ENCODE measurements around the gene ARID1B.

DNA sequence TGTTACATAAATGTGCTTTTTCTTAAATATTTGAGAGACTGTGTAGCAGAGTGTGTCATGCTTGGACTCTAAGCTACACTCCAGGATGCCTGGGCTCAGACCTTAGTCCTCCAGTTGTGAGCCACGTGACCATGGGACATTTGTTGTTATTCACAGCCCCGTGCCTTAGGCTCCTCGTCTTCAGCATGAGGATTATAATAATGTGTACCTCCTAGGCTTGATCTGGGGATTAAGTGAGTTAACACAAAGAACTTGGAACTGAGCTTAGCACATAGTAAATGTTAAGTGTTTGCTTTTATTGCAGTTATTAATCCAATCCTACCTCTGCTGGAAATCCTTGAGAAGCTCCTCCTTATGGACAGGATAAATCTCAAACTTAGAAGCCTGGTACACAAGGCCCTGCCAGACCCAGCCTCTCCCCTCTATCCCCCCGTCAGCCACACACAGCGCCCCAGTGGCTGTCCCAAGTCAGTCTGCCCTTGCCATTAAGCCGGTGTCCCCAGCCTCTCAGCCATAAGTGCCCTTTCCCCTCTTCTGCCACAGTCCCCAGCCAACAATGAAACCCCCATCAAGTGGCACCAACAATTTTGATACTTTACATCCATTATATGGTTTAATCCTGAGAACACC, 368.6 kb downstream of the ARID1B start:
- TF ChIP-seq POLR2AphosphoS5 (IDR thresholded peaks at IDR 0.05; ENCODE audit: low read depth, low read length) (no peak), POLR2A (IDR thresholded peaks at IDR 0.05; ENCODE audit: borderline replicate concordance, extremely low read depth, insufficient read depth, insufficient read length) (no peak), EGR1 (IDR thresholded peaks at IDR 0.05; ENCODE audit: low read depth) (no peak), RAD21 (IDR thresholded peaks at IDR 0.05; ENCODE audit: low read depth) (no peak)
- TF ChIP-seq, protein P1, sequence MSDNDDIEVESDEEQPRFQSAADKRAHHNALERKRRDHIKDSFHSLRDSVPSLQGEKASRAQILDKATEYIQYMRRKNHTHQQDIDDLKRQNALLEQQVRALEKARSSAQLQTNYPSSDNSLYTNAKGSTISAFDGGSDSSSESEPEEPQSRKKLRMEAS (IDR thresholded peaks at IDR 0.05), result no peak
- TF ChIP-seq, protein P2, sequence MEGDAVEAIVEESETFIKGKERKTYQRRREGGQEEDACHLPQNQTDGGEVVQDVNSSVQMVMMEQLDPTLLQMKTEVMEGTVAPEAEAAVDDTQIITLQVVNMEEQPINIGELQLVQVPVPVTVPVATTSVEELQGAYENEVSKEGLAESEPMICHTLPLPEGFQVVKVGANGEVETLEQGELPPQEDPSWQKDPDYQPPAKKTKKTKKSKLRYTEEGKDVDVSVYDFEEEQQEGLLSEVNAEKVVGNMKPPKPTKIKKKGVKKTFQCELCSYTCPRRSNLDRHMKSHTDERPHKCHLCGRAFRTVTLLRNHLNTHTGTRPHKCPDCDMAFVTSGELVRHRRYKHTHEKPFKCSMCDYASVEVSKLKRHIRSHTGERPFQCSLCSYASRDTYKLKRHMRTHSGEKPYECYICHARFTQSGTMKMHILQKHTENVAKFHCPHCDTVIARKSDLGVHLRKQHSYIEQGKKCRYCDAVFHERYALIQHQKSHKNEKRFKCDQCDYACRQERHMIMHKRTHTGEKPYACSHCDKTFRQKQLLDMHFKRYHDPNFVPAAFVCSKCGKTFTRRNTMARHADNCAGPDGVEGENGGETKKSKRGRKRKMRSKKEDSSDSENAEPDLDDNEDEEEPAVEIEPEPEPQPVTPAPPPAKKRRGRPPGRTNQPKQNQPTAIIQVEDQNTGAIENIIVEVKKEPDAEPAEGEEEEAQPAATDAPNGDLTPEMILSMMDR (IDR thresholded peaks at IDR 0.05 in 2 of 3, conservative IDR thresholded peaks at IDR 0.05 in 1 of 3; ENCODE audit: borderline replicate concordance in 1 of 3, insufficient read depth in 1 of 3, low read depth in 2 of 3, low read length in 2 of 3), result no peak
